Left renal cortex interstitium (tissue), 4 donors: ENCODE measurements around the gene CHCHD10. TPM values are rescaled to one million over a fixed set of nuclear protein-coding genes. Genes with fewer than 3 reads are reported as not detected.

ENCODE experiments used
- polyA plus RNA-seq, 4 donors: library from polyadenylated mRNA; unstranded; fragments of 120-200 nt; gene quantifications; one replicate each; pipeline ENCODE4 v1.2.1, GENCODE V29; 2013; ENCODE audit not compliant: insufficient read length in 4 of 4

Gene CHCHD10
- polyA plus RNA-seq, 4 donors = 67.4 to 132 (median 86.9) TPM

Other genes with a start within 250 kb of the CHCHD10 start
- 1 to 10 TPM in 2 of 4 donors, under 1 TPM in 2; 0.51 to 1.5 (median 0.96) TPM for gene IGLL1, start 187.7 kb downstream of the CHCHD10 start, polyA plus RNA-seq
- 1 to 10 TPM in 3 of 4 donors, under 1 TPM in 1; 0.59 to 7.1 (median 2.5) TPM for gene DRICH1, start 135.7 kb downstream of the CHCHD10 start, polyA plus RNA-seq
- gene RGL4, start 77.0 kb downstream of the CHCHD10 start, polyA plus RNA-seq = 1 to 10 TPM; 2.0 to 5.3 (median 2.8) TPM
- 1 to 10 TPM; 4.6 to 8.4 (median 6.3) TPM for gene ZNF70, start 16.9 kb downstream of the CHCHD10 start, polyA plus RNA-seq
- 1 to 10 TPM in 1 of 4 donors, under 1 TPM in 3; 0.51 to 1.1 (median 0.77) TPM for gene VPREB3, start 13.5 kb downstream of the CHCHD10 start, polyA plus RNA-seq
- gene C22orf15, start 5.0 kb downstream of the CHCHD10 start, polyA plus RNA-seq = 1 to 10 TPM; 2.8 to 3.9 (median 3.4) TPM
- 10 to 100 TPM; 15.4 to 21.8 (median 19.6) TPM for gene MMP11, start 4.9 kb upstream of the CHCHD10 start, polyA plus RNA-seq
- gene SMARCB1, start 19.0 kb upstream of the CHCHD10 start, polyA plus RNA-seq = 100 to 1,000 TPM; 159 to 210 (median 201) TPM
- 1 to 10 TPM; 2.4 to 7.2 (median 6.1) TPM for gene DERL3, start 71.0 kb upstream of the CHCHD10 start, polyA plus RNA-seq
- 10 to 100 TPM; 17.2 to 68.0 (median 39.1) TPM for gene SLC2A11, start 89.9 kb upstream of the CHCHD10 start, polyA plus RNA-seq
- gene MIF, start 126.4 kb upstream of the CHCHD10 start, polyA plus RNA-seq = 100 to 1,000 TPM; 179 to 405 (median 298) TPM
- gene GSTT2B, start 193.2 kb upstream of the CHCHD10 start, polyA plus RNA-seq = 10 to 100 TPM in 2 of 4 donors, 1 to 10 TPM in 2; 4.3 to 26.5 (median 15.3) TPM
- 10 to 100 TPM in 1 of 4 donors, 1 to 10 TPM in 3; 5.8 to 13.6 (median 6.7) TPM for gene DDTL, start 198.9 kb upstream of the CHCHD10 start, polyA plus RNA-seq
- 10 to 100 TPM; 61.4 to 94.2 (median 77.6) TPM for gene DDT, start 206.5 kb upstream of the CHCHD10 start, polyA plus RNA-seq
- gene GSTT2, start 212.2 kb upstream of the CHCHD10 start, polyA plus RNA-seq = 1 to 10 TPM in 2 of 4 donors, under 1 TPM in 2; 0.60 to 4.8 (median 1.5) TPM
- under 1 TPM in 2 of 4 donors, not detected in 2; 0.08 to 0.09 TPM for gene GSTT4, start 237.5 kb upstream of the CHCHD10 start, polyA plus RNA-seq
- gene CABIN1, start 243.3 kb upstream of the CHCHD10 start, polyA plus RNA-seq = 10 to 100 TPM; 34.0 to 75.9 (median 58.7) TPM